Measurements from ENCODE around the gene AFP.

Gene AFP

DNA sequence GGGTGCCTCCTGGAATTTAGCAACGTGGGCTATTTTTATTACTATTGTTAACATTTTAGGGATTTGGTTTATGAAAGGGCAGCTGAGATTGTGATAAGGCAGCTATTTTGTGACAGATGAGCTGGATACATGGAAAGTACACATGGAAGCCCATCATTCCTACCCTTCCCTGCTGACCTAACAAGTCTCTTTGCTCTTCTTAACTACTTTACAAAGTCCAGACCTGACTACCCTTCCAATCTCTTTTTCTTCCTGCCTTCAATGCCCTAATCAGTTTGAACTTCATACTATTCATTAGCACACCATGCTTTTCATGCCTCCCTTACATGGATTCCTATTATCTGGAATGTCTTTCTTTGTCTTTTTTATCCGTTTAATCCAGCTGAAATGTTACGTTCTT is 9.4 kb upstream of the AFP start:
- no peaks in the 10 kb centered on the region for H4K20me1 ChIP-seq (ENCODE audit: insufficient read depth, low read length, poor library complexity, severe bottlenecking)
- no peak overlapping the region for H3K4me2 ChIP-seq (ENCODE audit: low read depth, low read length, poor library complexity, severe bottlenecking)

DNA sequence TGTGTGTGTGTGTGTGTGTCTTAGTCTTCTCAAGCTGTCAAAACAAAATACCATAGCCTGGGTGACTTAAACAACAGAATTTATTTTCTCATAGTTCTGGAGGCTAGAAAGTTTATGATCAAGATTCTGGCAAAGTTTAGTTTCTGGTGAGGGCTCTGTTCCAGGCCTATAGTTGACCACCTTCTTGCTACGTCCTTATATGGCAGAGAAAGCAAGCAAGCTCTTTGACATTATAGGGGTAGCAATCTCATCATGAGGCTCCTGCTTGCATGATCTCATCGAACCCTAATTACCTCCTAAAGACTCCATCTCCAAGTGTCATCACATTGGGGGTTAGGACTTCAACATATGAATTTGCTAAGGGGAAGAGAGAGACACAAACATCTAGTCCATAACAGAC is 6.9 kb upstream of the AFP start:
- no peaks in the 10 kb centered on the region for H3K27me3 ChIP-seq (ENCODE audit: insufficient read depth, low read length, poor library complexity, severe bottlenecking)
- no peaks in the 10 kb centered on the region for H3K4me1 ChIP-seq (ENCODE audit: insufficient read depth, low read length, poor library complexity, severe bottlenecking)
- H3K79me2 ChIP-seq (ENCODE audit: insufficient read depth, low read length) = no peaks in the 10 kb centered on the region
- H3K4me2 ChIP-seq (ENCODE audit: low read depth, low read length, poor library complexity, severe bottlenecking) = no peak overlapping the region
- no peaks in the 10 kb centered on the region for H3K36me3 ChIP-seq (ENCODE audit: insufficient read depth, low read length)
- H2AFZ ChIP-seq (ENCODE audit: low read length) = no peak overlapping the region
- no peaks in the 10 kb centered on the region for H3K9me2 ChIP-seq (replicated peaks; ENCODE audit: low read depth, low read length)
- H4K20me1 ChIP-seq (ENCODE audit: insufficient read depth, low read length, poor library complexity, severe bottlenecking) = no peaks in the 10 kb centered on the region
- H3K4me3 ChIP-seq (ENCODE audit: low read length, poor library complexity, severe bottlenecking) = no peak overlapping the region
- no peaks in the 10 kb centered on the region for H3K9me3 ChIP-seq (ENCODE audit: insufficient read depth, low read depth, low read length)
- no peaks in the 10 kb centered on the region for H3F3A ChIP-seq (ENCODE audit: low read depth)
- no peak overlapping the region for H3K9ac ChIP-seq (ENCODE audit: low read depth, low read length, poor library complexity, severe bottlenecking)
- TF ChIP-seq, protein P1, sequence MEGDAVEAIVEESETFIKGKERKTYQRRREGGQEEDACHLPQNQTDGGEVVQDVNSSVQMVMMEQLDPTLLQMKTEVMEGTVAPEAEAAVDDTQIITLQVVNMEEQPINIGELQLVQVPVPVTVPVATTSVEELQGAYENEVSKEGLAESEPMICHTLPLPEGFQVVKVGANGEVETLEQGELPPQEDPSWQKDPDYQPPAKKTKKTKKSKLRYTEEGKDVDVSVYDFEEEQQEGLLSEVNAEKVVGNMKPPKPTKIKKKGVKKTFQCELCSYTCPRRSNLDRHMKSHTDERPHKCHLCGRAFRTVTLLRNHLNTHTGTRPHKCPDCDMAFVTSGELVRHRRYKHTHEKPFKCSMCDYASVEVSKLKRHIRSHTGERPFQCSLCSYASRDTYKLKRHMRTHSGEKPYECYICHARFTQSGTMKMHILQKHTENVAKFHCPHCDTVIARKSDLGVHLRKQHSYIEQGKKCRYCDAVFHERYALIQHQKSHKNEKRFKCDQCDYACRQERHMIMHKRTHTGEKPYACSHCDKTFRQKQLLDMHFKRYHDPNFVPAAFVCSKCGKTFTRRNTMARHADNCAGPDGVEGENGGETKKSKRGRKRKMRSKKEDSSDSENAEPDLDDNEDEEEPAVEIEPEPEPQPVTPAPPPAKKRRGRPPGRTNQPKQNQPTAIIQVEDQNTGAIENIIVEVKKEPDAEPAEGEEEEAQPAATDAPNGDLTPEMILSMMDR (conservative IDR thresholded peaks at IDR 0.05; ENCODE audit: low read length) = no peak
- no peak for TF ChIP-seq EZH2phosphoT487 (IDR thresholded peaks at IDR 0.05; ENCODE audit: borderline replicate concordance)

More for the DNA sequence above, 9.4 kb upstream of the AFP start:
- no peak overlapping the region for H3K4me3 ChIP-seq (ENCODE audit: low read length, poor library complexity, severe bottlenecking)
- no peaks in the 10 kb centered on the region for H3K4me1 ChIP-seq (ENCODE audit: insufficient read depth, low read length, poor library complexity, severe bottlenecking)
- H3K9me3 ChIP-seq (ENCODE audit: insufficient read depth, low read depth, low read length) = no peaks in the 10 kb centered on the region
- H2AFZ ChIP-seq (ENCODE audit: low read length) = no peak overlapping the region
- H3K36me3 ChIP-seq (ENCODE audit: insufficient read depth, low read length) = no peaks in the 10 kb centered on the region
- H3F3A ChIP-seq (ENCODE audit: low read depth) = no peaks in the 10 kb centered on the region
- no peaks in the 10 kb centered on the region for H3K27me3 ChIP-seq (ENCODE audit: insufficient read depth, low read length, poor library complexity, severe bottlenecking)
- H3K9ac ChIP-seq (ENCODE audit: low read depth, low read length, poor library complexity, severe bottlenecking) = no peak overlapping the region
- TF ChIP-seq, protein P1 (conservative IDR thresholded peaks at IDR 0.05; ENCODE audit: low read length) = no peak
- TF ChIP-seq EZH2phosphoT487 (IDR thresholded peaks at IDR 0.05; ENCODE audit: borderline replicate concordance) = no peak
- no peaks in the 10 kb centered on the region for H3K79me2 ChIP-seq (ENCODE audit: insufficient read depth, low read length)
- H3K9me2 ChIP-seq (replicated peaks; ENCODE audit: low read depth, low read length) = no peaks in the 10 kb centered on the region

- Histone ChIP-seq H3K27me3 (ENCODE audit: insufficient read depth, low read length, poor library complexity, severe bottlenecking) (no peaks in the 10 kb centered on the region), H3K4me1 (ENCODE audit: insufficient read depth, low read length, poor library complexity, severe bottlenecking) (no peaks in the 10 kb centered on the region), H3K9me2 (replicated peaks; ENCODE audit: low read depth, low read length) (no peaks in the 10 kb centered on the region), H2AFZ (ENCODE audit: low read length) (no peak overlapping the region), H4K20me1 (ENCODE audit: insufficient read depth, low read length, poor library complexity, severe bottlenecking) (no peaks in the 10 kb centered on the region), H3K9ac (ENCODE audit: low read depth, low read length, poor library complexity, severe bottlenecking) (no peak overlapping the region), H3K4me2 (ENCODE audit: low read depth, low read length, poor library complexity, severe bottlenecking) (no peak overlapping the region), H3K4me3 (ENCODE audit: low read length, poor library complexity, severe bottlenecking) (no peak overlapping the region), H3K9me3 (ENCODE audit: insufficient read depth, low read depth, low read length) (no peaks in the 10 kb centered on the region), H3K36me3 (ENCODE audit: insufficient read depth, low read length) (no peaks in the 10 kb centered on the region), H3K79me2 (ENCODE audit: insufficient read depth, low read length) (no peaks in the 10 kb centered on the region), H3F3A (ENCODE audit: low read depth) (no peaks in the 10 kb centered on the region)
- TF ChIP-seq, protein P1 (conservative IDR thresholded peaks at IDR 0.05; ENCODE audit: low read length) = no peak
- TF ChIP-seq EZH2phosphoT487 (IDR thresholded peaks at IDR 0.05; ENCODE audit: borderline replicate concordance) = no peak
Observed at GRCh38 chr4:73429826-73430587, 6.0 kb upstream of the AFP start.
